GM18505 (cell line): Measurements from ENCODE around the gene GOLGA3.
A peak's percentile ranks its signal among the peaks of the same experiment; 100 is the strongest.
"Not testable (repeated sequence)": the region's sequence is repeated elsewhere in the genome, so short reads cannot be mapped to it uniquely, and the experiment has no call there.

Source experiments
- ATAC-seq: cut with Tn5 transposase; IDR thresholded peaks from one replicate; pipeline ENCODE4 v1.9.1; 2021; ENCODE audit not compliant: unreplicated experiment
- POLR2A ChIP-seq: IDR thresholded peaks from 4 replicates; pipeline ENCODE4 v1.6.1; 2011; ENCODE audit warnings: borderline replicate concordance; ENCODE audit not compliant: insufficient read depth, insufficient read length; ENCODE audit errors: extremely low read depth

Gene GOLGA3

GRCh38 chr12:132773077-132773955, 55.4 kb downstream of the GOLGA3 start:
- TF ChIP-seq POLR2A = no peak
- no peak for ATAC-seq

- no peak for TF ChIP-seq POLR2A
- peak; percentile 34 for ATAC-seq
Measured at GRCh38 chr12:132772606-132773005, 56.1 kb downstream of the GOLGA3 start.

GRCh38 chr12:132771126-132771838, 57.4 kb downstream of the GOLGA3 start:
- peak; percentile 32 for TF ChIP-seq POLR2A
- ATAC-seq = peak; percentile 42

- no peak for TF ChIP-seq POLR2A
- ATAC-seq = no peak
Measured at GRCh38 chr12:132766380-132767085, 62.1 kb downstream of the GOLGA3 start.

GRCh38 chr12:132765361-132765760, 63.3 kb downstream of the GOLGA3 start:
- no peak for TF ChIP-seq POLR2A
- ATAC-seq = no peak

GRCh38 chr12:132764231-132764630, 64.4 kb downstream of the GOLGA3 start:
- no peak for ATAC-seq
- no peak for TF ChIP-seq POLR2A

DNA sequence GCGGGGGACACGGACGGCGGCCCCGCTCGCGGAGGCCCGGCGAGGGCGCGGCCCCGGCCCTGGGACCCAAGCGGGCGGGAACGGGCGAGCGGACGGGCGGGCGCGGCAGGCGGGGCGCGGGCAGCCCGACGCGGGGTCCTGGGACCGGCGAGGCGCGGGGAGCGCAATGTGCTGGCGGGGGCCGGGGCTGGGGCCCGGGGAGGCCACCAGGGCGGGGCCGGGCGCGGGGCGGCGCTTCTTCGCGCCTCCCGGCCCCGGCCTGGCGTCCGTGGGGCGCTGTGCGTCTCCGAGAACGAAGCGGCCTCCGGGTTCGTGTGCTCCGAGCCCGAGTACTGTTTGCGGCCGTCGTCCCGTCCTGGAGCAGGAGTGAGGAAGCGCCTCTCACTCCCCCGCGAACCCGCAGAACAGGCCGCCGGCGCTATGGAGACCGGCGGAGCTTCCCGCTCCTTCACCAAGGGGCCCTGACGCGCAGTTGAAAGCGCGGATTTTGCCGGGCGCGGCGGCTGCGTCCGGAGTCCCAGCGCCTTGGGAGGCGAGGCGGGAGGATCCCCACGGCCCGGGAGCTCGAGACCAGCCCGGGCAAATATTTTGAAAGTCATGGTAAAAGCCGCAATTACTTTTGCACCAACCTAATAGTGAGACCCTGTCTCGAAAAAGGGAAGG, 66.6 kb downstream of the GOLGA3 start:
- peak; percentile 93 for TF ChIP-seq POLR2A
- peak; percentile 79 for ATAC-seq

GRCh38 chr12:132761032-132761920, 67.4 kb downstream of the GOLGA3 start, which contains the start of gene ANKLE2:
TSS of gene ANKLE2 (minus strand) at chr12:132761832. CDS start at chr12:132761798, 34 bp downstream.
- peak; percentile 39 for ATAC-seq
- peak; percentile 5 for TF ChIP-seq POLR2A

DNA sequence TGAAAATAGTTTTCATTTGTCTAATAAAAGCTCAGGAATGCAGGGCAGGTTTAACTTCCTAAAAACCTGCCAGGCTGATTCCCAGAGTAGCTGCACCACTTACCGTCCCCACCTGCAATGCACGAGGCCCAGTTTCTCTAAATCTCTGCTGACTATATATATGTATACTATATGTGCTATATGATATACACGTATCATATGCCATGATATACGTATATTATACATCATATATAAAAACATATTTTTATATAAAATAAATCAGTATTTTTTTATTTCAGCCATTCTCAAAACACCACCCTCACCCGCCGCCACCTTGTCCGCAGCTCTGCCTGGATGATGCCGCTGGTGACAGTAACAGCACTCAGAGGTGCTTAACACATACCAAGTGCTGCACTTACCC, 69.3 kb downstream of the GOLGA3 start:
- ATAC-seq = no peak
- no peak for TF ChIP-seq POLR2A

- not testable (repeated sequence) for ATAC-seq
Measured at GRCh38 chr12:132758825-132759224, 69.8 kb downstream of the GOLGA3 start.

GRCh38 chr12:132754160-132754932, 74.3 kb downstream of the GOLGA3 start:
- ATAC-seq = no peak
- no peak for TF ChIP-seq POLR2A

DNA sequence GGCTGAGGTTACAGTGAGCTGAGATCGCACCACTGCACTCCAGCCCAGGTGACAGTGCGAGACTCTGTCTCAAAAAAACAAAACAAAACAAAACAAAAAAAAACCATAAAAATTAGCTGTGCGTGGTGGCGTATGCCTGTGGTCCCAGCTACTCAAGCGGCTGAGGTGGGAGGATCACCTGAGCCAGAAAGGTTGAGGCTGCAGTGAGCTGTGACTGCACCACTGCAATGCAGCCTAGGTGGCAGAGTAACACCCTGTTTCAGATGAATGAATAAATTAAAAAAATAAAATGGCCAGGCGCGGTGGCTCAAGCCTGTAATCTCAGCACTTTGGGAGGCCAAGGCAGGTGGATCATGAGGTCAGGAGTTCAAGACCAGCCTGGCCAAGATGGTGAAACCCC, 75.0 kb downstream of the GOLGA3 start:
- ATAC-seq = not testable (repeated sequence)
